IPS-18c (cell line): ENCODE measurements around the gene P2RX1.
"Not testable (repeated sequence)": the region's sequence is repeated elsewhere in the genome, so short reads cannot be mapped to it uniquely, and the experiment has no call there.

Experiments
- H3K4me3 ChIP-seq: 2 replicates; pipeline ENCODE4 v1.7.0; 2013; ENCODE audit warnings: low read depth, mild to moderate bottlenecking, low read length, moderate library complexity; ENCODE audit not compliant: insufficient read depth
- H3K9me3 ChIP-seq: one replicate; pipeline ENCODE4 v1.6.1; 2013; ENCODE audit warnings: mild to moderate bottlenecking, low read length, moderate library complexity; ENCODE audit not compliant: control insufficient read depth, insufficient read depth

P2RX1 gene

GRCh38 chr17:3954976-3955672, 38.9 kb upstream of the P2RX1 start:
- no peaks in the 10 kb centered on the region for H3K9me3 ChIP-seq

GRCh38 chr17:3954086-3954485, 37.8 kb upstream of the P2RX1 start:
- H3K9me3 ChIP-seq: no peaks in the 10 kb centered on the region

More at GRCh38 chr17:3954976-3955672, 38.9 kb upstream of the P2RX1 start:
- no peak overlapping the region for H3K4me3 ChIP-seq

DNA sequence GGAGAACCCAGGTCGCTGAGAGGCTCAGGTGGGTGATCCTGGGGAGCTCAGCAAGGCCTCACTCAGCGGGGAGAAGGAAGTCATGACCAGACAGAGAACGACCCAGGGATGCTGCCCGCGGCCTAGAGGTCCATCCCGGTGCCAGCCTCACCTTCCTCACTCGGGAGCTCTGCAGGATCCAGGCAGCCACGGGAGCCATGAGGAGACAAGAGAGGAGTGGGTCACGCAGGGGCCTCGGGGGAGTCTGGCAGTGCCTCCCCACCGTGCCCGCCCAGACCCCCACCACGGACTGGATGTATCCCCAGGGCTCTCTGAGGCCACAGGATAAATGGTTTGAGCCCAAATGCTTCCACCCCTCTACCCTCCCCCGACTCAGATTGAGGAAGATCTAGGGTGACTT, 37.3 kb upstream of the P2RX1 start:
- no peak overlapping the region for H3K4me3 ChIP-seq
- H3K9me3 ChIP-seq: no peaks in the 10 kb centered on the region

More at GRCh38 chr17:3954086-3954485, 37.8 kb upstream of the P2RX1 start:
- no peak overlapping the region for H3K4me3 ChIP-seq

DNA sequence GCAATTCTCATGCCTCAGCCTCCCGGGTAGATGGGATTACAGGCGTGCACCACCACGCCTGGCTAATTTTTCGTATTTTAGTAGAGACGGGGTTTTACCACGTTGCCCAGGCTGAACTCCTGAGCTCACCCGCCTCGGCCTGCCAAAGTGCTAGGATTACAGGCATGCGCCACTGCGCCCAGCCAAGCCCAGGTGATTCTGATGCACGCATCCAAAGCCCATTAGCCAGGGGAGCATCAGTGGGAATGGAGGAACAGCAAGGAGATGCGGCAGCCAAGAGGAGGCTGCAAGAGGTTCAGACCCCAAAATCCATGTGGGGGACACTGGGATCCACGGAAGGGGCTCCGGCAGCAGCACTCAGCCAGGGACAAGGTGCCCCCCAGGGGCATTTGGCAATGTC, 35.9 kb upstream of the P2RX1 start:
- no peaks in the 10 kb centered on the region for H3K9me3 ChIP-seq

GRCh38 chr17:3951420-3951819, 35.2 kb upstream of the P2RX1 start:
- H3K9me3 ChIP-seq: no peaks in the 10 kb centered on the region
- no peak overlapping the region for H3K4me3 ChIP-seq

More for the DNA sequence above, 35.9 kb upstream of the P2RX1 start:
- H3K4me3 ChIP-seq: no peak overlapping the region

- Histone ChIP-seq H3K4me3 (no peak overlapping the region), H3K9me3 (no peaks in the 10 kb centered on the region)
Measured at GRCh38 chr17:3951003-3951402, 34.7 kb upstream of the P2RX1 start.

DNA sequence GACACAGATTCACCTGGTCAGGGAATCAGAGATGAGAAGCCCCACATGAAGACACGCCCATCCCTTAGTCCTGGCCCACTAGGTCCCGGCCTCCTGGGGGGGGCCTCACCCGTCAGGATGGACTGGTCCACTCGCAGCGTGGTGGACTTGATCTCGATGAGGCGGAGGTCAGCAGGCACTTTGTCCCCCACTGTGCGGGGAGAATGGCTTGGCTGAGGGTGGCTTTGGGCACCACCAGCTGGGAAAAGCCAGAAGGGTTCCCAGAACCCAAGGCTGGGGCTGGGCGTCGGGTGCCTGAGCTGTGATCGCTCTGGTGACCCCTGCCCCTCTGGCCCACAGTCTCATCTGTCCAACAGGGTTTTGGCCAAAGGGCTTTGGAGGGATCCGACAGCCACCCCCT, 34.3 kb upstream of the P2RX1 start:
- H3K4me3 ChIP-seq: no peak overlapping the region
- H3K9me3 ChIP-seq: no peaks in the 10 kb centered on the region

DNA sequence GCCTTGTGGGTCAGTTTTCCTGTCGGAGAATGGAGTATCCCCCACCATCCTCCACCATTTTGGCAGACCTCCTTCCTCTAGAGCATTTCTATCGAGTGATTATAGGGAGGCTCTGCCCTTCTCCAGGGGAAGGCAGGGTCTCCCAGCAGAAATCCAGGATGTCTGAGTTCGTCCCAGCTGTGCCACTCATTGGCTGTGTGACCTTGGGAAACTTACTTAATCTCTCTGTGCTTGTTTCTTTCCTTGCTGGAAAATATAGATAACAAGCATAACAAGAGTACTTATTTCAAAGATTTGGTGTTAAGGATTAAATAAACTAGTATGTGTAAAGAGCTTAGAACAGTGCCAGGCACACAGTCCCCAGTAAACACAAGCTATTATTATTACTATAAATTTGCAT, 33.2 kb upstream of the P2RX1 start:
- no peak overlapping the region for H3K4me3 ChIP-seq
- H3K9me3 ChIP-seq: no peaks in the 10 kb centered on the region

GRCh38 chr17:3948551-3948950, 32.3 kb upstream of the P2RX1 start:
- H3K4me3 ChIP-seq: not testable (repeated sequence)

DNA sequence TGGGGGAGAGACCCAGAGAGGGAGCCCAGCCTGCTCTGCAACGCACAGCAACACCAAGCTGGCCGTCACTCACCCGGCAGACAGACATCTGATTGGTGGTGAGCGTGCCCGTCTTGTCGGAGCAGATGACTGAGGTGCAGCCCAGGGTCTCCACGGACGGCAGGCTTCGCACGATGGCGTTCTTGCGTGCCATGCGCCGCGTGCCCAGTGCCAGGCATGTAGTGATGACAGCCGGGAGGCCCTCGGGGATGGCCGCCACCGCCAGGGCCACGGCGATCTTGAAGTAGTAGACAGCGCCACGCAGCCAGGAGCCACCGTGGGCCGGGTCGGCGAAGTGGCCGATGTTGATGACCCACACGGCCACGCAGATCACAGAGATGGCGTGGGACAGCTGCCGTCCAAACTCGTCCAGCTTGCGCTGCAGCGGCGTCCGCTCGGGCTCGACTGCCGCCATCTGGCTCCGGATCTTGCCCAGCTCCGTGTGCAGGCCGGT, 31.1 kb upstream of the P2RX1 start:
- no peaks in the 10 kb centered on the region for H3K9me3 ChIP-seq
- no peak overlapping the region for H3K4me3 ChIP-seq

More at GRCh38 chr17:3948551-3948950, 32.3 kb upstream of the P2RX1 start:
- not testable (repeated sequence) for H3K9me3 ChIP-seq

DNA sequence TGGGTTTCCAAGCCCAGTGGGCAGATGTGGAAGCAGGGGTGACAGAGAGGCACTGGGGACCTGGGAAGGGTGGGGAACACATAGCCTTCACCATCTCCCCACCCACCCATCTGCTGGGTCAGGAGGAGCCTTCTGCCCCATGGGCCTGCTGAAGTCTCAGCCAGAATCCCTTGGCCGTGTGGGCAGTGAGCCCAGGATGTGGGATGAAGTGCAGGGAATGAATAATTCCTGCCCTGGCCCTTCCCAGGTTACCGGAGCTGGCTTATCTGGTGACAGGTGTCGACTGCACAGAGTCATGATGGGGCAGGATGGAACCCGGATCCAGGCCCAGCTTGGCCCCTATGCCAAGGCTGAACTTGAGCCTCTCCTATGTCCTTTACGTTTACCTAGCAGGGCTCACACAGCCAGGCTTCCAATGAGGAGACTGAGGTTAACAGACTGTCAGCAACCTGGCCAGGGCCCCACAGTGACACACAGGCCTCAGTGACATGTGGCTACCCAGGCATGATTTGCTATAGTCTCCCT, 30.5 kb upstream of the P2RX1 start:
- Histone ChIP-seq H3K9me3 (no peaks in the 10 kb centered on the region), H3K4me3 (no peak overlapping the region)

- peak overlapping the region; percentile 60 for H3K4me3 ChIP-seq
- no peaks in the 10 kb centered on the region for H3K9me3 ChIP-seq
Measured at GRCh38 chr17:3944485-3945388, 28.5 kb upstream of the P2RX1 start.

- Histone ChIP-seq H3K9me3 (no peaks in the 10 kb centered on the region), H3K4me3 (no peak overlapping the region)
Measured at GRCh38 chr17:3943240-3943891, 27.1 kb upstream of the P2RX1 start.

- no peaks in the 10 kb centered on the region for H3K9me3 ChIP-seq
- no peak overlapping the region for H3K4me3 ChIP-seq
Measured at GRCh38 chr17:3940965-3941698, 24.9 kb upstream of the P2RX1 start.

- Histone ChIP-seq H3K9me3 (no peaks in the 10 kb centered on the region), H3K4me3 (no peak overlapping the region)
Measured at GRCh38 chr17:3937359-3937758, 21.1 kb upstream of the P2RX1 start.

- no peak overlapping the region for H3K4me3 ChIP-seq
- no peaks in the 10 kb centered on the region for H3K9me3 ChIP-seq
Measured at GRCh38 chr17:3935825-3936355, 19.6 kb upstream of the P2RX1 start.

GRCh38 chr17:3935140-3935542, 18.9 kb upstream of the P2RX1 start:
- no peaks in the 10 kb centered on the region for H3K9me3 ChIP-seq
- no peak overlapping the region for H3K4me3 ChIP-seq
